Tibial nerve (tissue), 3 donors: ENCODE data around the gene DDX53.

Experiments used
- CTCF ChIP-seq, 5 experiments: fragments of 200-600 bp in 3 of 5; fragments of 450-650 bp in 2 of 5; sonication (generic) in 3 of 5; IDR thresholded peaks; one replicate each; pipeline ENCODE4 v1.5.1; 2016 to 2019; ENCODE audit warnings: antibody characterized with exemption in 5 of 5, mild to moderate bottlenecking in 3 of 5, moderate library complexity in 2 of 5
- POLR2A ChIP-seq, 2 donors: fragments of 450-650 bp; IDR thresholded peaks; one replicate each; pipeline ENCODE4 v1.6.1; 2017; ENCODE audit warnings: antibody characterized with exemption in 2 of 2, mild to moderate bottlenecking in 2 of 2, moderate library complexity in 2 of 2

DNA sequence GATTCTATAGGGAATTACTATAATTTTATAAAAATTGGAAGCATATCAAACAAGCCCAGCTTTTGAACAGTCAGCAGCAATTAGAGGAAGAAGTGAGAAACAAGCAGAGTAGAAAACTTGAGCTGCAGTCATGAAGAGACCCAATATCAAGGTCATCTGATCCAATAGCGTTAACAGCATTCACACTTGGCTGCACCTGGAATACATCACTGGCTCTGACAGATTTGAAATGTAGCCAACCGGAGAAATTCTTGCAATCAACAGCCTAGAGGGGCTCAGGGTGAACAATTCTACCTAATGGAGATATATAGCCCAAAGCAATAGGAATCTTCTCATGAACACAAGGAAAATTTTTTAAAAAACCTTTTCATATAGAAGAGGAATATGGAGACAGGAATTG is 13.6 kb downstream of the DDX53 start:
- TF ChIP-seq POLR2A (IDR thresholded peaks at IDR 0.05) (no peak), CTCF (IDR thresholded peaks at IDR 0.05) (no peak)
